Vagina (tissue), 2 donors: ENCODE data around the gene GRIA1. TPM values are rescaled to one million over a fixed set of nuclear protein-coding genes. Genes with fewer than 3 reads are reported as not detected.

Source experiments
- DNase-seq, 2 donors: peaks; one replicate each; pipeline ENCODE4 v3.0.0-alpha.2; 2017; ENCODE audit errors: extremely low spot score in 2 of 2
- H3K27ac ChIP-seq: fragments of 200-600 bp; sonication (generic); one replicate; pipeline ENCODE4 v1.5.1; 2019
- H3K27me3 ChIP-seq: fragments of 200-600 bp; sonication (generic); one replicate; pipeline ENCODE4 v1.5.1; 2019
- H3K36me3 ChIP-seq, 2 donors: fragments of 200-600 bp; sonication (generic); one replicate each; pipeline ENCODE4 v1.5.1; 2017 to 2019
- H3K4me1 ChIP-seq: fragments of 200-600 bp; sonication (generic); one replicate; pipeline ENCODE4 v1.5.1; 2019
- H3K4me3 ChIP-seq, 2 donors: fragments of 200-600 bp; sonication (generic); 1 replicate in 1 of 2; 2 replicates in 1 of 2; pipeline ENCODE4 v1.5.1; 2016 to 2019
- H3K9me3 ChIP-seq: fragments of 200-600 bp; sonication (generic); one replicate; pipeline ENCODE4 v1.5.1; 2019
- POLR2A ChIP-seq, 2 donors: fragments of 450-650 bp; IDR thresholded peaks; one replicate each; pipeline ENCODE4 v1.6.1; 2017; ENCODE audit warnings: antibody characterized with exemption in 2 of 2, mild to moderate bottlenecking in 2 of 2, moderate library complexity in 2 of 2
- POLR2AphosphoS5 ChIP-seq, 2 donors: sonication (generic); formaldehyde crosslinking; IDR thresholded peaks; one replicate each; pipeline ENCODE4 v1.9.0; 2017; ENCODE audit warnings: antibody characterized with exemption in 2 of 2, mild to moderate bottlenecking in 2 of 2, low read depth in 1 of 2; ENCODE audit not compliant: insufficient read depth in 1 of 2
- intact Hi-C: fragments of 100-400 bp; cut with DNase I; formaldehyde crosslinking; loops from one replicate; pipeline ENCODE4 v1.15.1; 2023
- total RNA-seq: library from RNA; depleted of rRNA; stranded (reverse); fragments of >200 nt; gene quantifications from one replicate; pipeline ENCODE4 v1.2.3, GENCODE V29; 2016
- TF ChIP-seq, protein P1 (sequence below), 3 experiments: fragments of 450-650 bp in 2 of 3; fragments of 200-600 bp in 1 of 3; sonication (generic) in 1 of 3; IDR thresholded peaks; one replicate each; pipeline ENCODE4 v1.5.1; 2017 to 2019; ENCODE audit warnings: antibody characterized with exemption in 3 of 3, mild to moderate bottlenecking in 2 of 3, moderate library complexity in 2 of 3

The GRIA1 gene
- total RNA-seq, 1 donor from 2014 or later = not detected

DNA sequence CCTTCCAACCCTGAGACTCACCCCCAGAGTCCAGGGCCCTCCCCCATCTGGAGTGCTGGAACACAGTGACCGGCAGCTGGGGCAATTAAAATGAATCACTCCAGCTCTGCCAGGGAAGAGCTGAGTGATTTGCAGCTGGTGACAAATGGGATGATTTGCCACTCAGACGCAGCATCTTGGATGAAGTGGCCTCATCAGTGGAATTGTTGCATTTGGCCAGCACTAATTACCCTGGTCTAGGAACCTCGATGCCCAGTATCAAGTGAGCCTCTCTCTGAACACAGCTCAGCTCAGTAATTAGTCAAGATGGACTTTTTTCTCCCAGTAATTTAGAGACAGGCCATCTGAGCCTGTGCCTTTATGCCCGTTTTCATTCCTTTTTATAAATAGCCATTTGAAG, 259.5 kb downstream of the GRIA1 start:
- TF ChIP-seq, protein P1, sequence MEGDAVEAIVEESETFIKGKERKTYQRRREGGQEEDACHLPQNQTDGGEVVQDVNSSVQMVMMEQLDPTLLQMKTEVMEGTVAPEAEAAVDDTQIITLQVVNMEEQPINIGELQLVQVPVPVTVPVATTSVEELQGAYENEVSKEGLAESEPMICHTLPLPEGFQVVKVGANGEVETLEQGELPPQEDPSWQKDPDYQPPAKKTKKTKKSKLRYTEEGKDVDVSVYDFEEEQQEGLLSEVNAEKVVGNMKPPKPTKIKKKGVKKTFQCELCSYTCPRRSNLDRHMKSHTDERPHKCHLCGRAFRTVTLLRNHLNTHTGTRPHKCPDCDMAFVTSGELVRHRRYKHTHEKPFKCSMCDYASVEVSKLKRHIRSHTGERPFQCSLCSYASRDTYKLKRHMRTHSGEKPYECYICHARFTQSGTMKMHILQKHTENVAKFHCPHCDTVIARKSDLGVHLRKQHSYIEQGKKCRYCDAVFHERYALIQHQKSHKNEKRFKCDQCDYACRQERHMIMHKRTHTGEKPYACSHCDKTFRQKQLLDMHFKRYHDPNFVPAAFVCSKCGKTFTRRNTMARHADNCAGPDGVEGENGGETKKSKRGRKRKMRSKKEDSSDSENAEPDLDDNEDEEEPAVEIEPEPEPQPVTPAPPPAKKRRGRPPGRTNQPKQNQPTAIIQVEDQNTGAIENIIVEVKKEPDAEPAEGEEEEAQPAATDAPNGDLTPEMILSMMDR (IDR thresholded peaks at IDR 0.05) = no peak
- TF ChIP-seq POLR2AphosphoS5 (IDR thresholded peaks at IDR 0.05; ENCODE audit: insufficient read depth in 1 of 2, low read depth in 1 of 2) (no peak), POLR2A (IDR thresholded peaks at IDR 0.05) (no peak)
- Histone ChIP-seq H3K4me1 (no peaks in the 10 kb centered on the region), H3K27me3 (no peaks in the 10 kb centered on the region), H3K9me3 (no peaks in the 10 kb centered on the region), H3K27ac (no peak overlapping the region), H3K4me3 (no peak overlapping the region), H3K36me3 (no peaks in the 10 kb centered on the region)
- intact Hi-C loops = no loop called here
- DNase-seq = no peak

DNA sequence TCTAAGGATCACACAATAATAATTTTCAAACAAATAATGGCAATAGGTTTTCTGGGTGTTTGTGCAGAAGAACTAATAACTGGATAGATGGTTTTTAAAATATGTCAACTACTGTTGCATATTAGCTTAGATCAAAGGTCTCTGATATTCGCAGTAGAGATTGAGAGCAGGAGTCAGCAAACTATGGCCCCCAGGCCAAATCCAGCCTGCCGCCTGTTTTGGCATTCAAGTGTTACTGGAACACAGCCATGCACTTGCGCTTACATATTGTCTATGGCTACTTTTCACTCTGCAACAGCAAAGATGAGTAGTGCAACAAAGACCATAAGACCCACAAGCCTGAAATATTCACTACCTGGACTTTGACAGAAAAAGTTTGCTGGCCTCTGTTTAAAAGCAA, 260.8 kb downstream of the GRIA1 start:
- H3K4me3 ChIP-seq = no peak overlapping the region
- H3K27ac ChIP-seq = no peak overlapping the region
- H3K36me3 ChIP-seq = no peaks in the 10 kb centered on the region
- no peaks in the 10 kb centered on the region for H3K9me3 ChIP-seq
- H3K4me1 ChIP-seq = no peaks in the 10 kb centered on the region
- TF ChIP-seq POLR2AphosphoS5 (IDR thresholded peaks at IDR 0.05; ENCODE audit: insufficient read depth in 1 of 2, low read depth in 1 of 2) (no peak), POLR2A (IDR thresholded peaks at IDR 0.05) (no peak)
- TF ChIP-seq, protein P1 (IDR thresholded peaks at IDR 0.05) = no peak
- intact Hi-C loops = no loop called here
- H3K27me3 ChIP-seq = no peaks in the 10 kb centered on the region
- no peak for DNase-seq

DNA sequence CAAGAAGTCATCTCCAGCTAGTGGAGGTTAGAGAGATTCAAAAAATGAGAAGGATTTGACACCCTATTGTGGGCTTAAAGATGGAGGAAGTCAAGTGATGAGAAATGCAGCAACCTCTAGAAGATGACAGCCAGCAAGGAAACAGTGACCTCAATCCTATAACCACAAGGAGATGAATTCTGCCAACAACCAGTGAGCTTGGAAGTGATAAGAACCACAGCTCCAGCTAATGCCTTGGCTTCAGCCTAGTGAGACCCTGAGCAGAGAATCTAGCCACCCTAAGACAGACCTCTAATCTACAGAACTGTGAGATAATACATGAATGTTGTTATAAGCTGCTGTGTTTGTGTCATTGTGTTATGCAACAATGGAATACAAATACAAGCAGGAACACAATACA, 262.4 kb downstream of the GRIA1 start:
- H3K27ac ChIP-seq = no peak overlapping the region
- intact Hi-C loops = no loop called here
- H3K4me3 ChIP-seq = no peak overlapping the region
- TF ChIP-seq POLR2AphosphoS5 (IDR thresholded peaks at IDR 0.05; ENCODE audit: insufficient read depth in 1 of 2, low read depth in 1 of 2) (no peak), POLR2A (IDR thresholded peaks at IDR 0.05) (no peak)
- TF ChIP-seq, protein P1 (IDR thresholded peaks at IDR 0.05) = no peak
- H3K9me3 ChIP-seq = no peaks in the 10 kb centered on the region
- no peaks in the 10 kb centered on the region for H3K36me3 ChIP-seq
- no peak for DNase-seq
- H3K27me3 ChIP-seq = no peaks in the 10 kb centered on the region
- H3K4me1 ChIP-seq = no peaks in the 10 kb centered on the region

DNA sequence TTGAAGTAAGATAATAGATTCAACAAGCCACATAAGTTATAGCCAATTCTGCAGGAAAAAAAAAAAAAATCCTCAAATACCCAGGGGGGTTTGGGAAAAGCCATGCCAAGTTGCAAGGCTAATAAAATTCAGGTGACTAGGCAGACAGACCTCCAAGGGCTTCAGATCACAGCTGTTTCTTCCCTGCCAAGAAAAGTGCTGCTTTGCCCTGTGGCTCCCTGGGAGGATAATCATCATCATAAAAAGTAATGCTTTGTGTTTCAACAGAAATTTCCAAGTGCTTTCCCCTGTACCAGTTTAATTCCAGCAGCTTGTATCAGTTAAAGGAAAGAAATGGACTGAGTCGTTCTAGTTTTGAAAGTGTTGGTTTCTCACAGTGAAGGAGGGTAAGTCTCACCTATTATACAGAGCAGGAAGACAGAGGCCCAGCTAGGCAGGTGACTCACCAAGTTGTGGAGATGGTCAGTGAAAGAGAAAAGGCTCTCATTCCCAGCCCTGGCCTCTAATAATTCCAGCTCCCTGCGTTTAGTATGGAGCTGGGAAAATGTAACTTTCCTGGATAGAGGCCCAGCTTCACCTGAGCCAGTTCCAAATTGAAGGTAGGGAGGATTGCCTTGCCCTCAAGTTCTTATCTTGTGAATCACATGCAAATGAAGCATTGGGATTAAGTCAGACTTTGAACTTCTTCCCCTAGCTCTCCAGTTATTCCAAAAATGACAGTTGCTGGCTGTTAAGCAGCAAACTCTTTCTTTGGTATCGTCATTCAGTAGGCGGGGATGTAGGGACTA, 263.4 kb downstream of the GRIA1 start:
- TF ChIP-seq POLR2A (IDR thresholded peaks at IDR 0.05) = no peak
- no peak for TF ChIP-seq POLR2AphosphoS5 (IDR thresholded peaks at IDR 0.05; ENCODE audit: insufficient read depth in 1 of 2, low read depth in 1 of 2)
- TF ChIP-seq, protein P1 (IDR thresholded peaks at IDR 0.05) = no peak
- no peak for DNase-seq
- no peak overlapping the region for H3K4me3 ChIP-seq
- no peak overlapping the region for H3K27ac ChIP-seq
- H3K4me1 ChIP-seq = no peaks in the 10 kb centered on the region
- no peaks in the 10 kb centered on the region for H3K36me3 ChIP-seq
- no peaks in the 10 kb centered on the region for H3K27me3 ChIP-seq
- no peaks in the 10 kb centered on the region for H3K9me3 ChIP-seq
- intact Hi-C loops = no loop called here

DNA sequence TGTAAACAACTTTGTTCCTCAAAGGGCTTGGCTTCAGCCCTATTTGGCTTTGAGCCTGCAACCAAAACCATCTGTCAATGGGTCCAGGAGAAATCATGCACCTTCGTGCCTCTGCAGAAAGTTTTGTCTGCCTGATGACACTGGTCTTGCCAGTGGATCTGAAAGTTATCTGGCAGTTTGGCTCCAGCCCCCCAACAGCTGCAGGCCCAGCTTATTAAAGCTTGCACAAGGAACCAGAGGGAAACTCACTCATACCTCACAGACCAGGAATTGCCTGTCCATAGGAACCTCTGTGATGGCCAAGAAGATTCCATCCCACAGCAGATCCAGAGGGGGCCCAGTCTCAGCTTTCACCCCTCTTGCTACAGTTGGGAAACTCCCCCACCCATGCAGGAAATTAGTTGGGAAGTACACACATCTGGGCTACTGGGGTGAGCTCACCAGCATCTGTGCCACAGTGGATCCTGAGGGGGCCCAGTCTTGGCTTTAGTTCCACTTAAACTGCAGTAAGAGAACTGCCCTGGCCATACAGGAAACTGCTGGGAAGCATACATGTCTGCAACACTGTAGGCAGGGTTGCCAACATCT, 265.5 kb downstream of the GRIA1 start:
- H3K27me3 ChIP-seq = no peaks in the 10 kb centered on the region
- no peak overlapping the region for H3K27ac ChIP-seq
- no peaks in the 10 kb centered on the region for H3K4me1 ChIP-seq
- DNase-seq = peak in 1 of 2 donors; percentile 64
- intact Hi-C loops = no loop called here
- H3K4me3 ChIP-seq = no peak overlapping the region
- TF ChIP-seq, protein P1 (IDR thresholded peaks at IDR 0.05) = no peak
- no peak for TF ChIP-seq POLR2A (IDR thresholded peaks at IDR 0.05)
- TF ChIP-seq POLR2AphosphoS5 (IDR thresholded peaks at IDR 0.05; ENCODE audit: insufficient read depth in 1 of 2, low read depth in 1 of 2) = no peak
- H3K36me3 ChIP-seq = no peaks in the 10 kb centered on the region
- no peaks in the 10 kb centered on the region for H3K9me3 ChIP-seq
